Measurements from ENCODE around the gene SPTLC2. TPM values are rescaled to one million over a fixed set of nuclear protein-coding genes. Genes with fewer than 3 reads are reported as not detected.
A peak's percentile ranks its signal among the peaks of the same experiment; 100 is the strongest.

The SPTLC2 gene
- total RNA-seq, 2 donors from 2014 or later: 20.0 to 24.5 TPM

DNA sequence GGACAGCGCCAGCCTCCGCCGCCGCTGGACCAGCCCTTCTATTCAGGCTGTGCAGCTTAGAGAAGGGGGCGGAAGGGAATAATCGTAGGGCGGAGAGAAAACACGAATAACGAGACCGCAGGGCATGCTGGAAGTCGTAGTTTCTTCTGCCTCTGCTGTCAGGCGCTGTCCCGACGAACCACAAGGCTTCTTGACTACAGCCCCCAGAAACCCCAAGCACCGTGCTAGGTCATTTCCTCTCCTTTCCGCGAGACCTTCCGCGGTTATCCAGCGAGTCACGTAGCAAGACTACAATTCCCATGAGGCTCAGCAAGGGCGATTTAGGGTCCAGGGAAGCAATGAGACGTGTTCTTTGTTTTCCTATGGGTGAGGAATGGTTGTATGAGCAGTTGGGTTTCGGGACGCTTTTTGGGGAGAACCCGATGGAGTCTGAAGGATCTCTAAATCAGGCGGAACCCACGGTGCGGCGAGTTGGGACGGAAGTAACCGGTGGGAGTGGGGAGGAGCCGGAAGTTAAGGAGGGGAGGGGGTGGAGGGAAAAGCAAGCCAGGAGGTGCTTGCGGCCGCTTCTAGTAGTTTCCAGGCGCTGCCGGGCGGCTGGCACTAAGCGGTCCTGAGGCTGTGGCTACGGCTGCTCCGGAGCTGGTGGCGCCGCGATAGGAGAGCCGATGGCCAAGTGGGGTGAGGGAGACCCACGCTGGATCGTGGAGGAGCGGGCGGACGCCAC is 158.8 kb downstream of the SPTLC2 start, which contains the start of the genes AHSA1 and VIPAS39:
Gene AHSA1 (plus strand): TSS at position 572 of the 727 bp plus-strand sequence. CDS start 97 bp downstream, at position 669.
Gene VIPAS39 (minus strand): TSS at position 80 of the 727 bp plus-strand sequence. CDS start 3,499 bp downstream, outside the sequence.
- intact Hi-C loops (cut with DNase I): loop anchor here (2.0 to 10.0 kb wide), 6 partner anchors 80 to 300 kb away; partner anchors contain the start of genes ALKBH1, GSTZ1, POMT2 and SAMD15
- peak within 1 kb of the TSS; percentile 92 to 97 for H3K27ac ChIP-seq
- H3K9me3 ChIP-seq: no peaks in the 10 kb centered on the region
- TF ChIP-seq POLR2AphosphoS5 (IDR thresholded peaks at IDR 0.05) (peak; percentile 86), POLR2A (IDR thresholded peaks at IDR 0.05) (peak; percentile 78)
- TF ChIP-seq, protein P1, sequence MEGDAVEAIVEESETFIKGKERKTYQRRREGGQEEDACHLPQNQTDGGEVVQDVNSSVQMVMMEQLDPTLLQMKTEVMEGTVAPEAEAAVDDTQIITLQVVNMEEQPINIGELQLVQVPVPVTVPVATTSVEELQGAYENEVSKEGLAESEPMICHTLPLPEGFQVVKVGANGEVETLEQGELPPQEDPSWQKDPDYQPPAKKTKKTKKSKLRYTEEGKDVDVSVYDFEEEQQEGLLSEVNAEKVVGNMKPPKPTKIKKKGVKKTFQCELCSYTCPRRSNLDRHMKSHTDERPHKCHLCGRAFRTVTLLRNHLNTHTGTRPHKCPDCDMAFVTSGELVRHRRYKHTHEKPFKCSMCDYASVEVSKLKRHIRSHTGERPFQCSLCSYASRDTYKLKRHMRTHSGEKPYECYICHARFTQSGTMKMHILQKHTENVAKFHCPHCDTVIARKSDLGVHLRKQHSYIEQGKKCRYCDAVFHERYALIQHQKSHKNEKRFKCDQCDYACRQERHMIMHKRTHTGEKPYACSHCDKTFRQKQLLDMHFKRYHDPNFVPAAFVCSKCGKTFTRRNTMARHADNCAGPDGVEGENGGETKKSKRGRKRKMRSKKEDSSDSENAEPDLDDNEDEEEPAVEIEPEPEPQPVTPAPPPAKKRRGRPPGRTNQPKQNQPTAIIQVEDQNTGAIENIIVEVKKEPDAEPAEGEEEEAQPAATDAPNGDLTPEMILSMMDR (IDR thresholded peaks at IDR 0.05): peak in 1 of 4 experiments; percentile 14
- H3K4me3 ChIP-seq: peak within 1 kb of the TSS; percentile 71 to 84
- no peaks in the 10 kb centered on the region for H3K4me1 ChIP-seq (replicated peaks)
- peaks cover 4 to 10% of the 10 kb centered on the region in 2 donors for H3K36me3 ChIP-seq
- no peaks in the 10 kb centered on the region for H3K27me3 ChIP-seq (replicated peaks; ENCODE audit: insufficient read depth)
- DNase-seq (ENCODE audit: low spot score): peak; percentile 97
- WGBS: under 1% methylated on average over 50 of the region's 50 CpGs

DNA sequence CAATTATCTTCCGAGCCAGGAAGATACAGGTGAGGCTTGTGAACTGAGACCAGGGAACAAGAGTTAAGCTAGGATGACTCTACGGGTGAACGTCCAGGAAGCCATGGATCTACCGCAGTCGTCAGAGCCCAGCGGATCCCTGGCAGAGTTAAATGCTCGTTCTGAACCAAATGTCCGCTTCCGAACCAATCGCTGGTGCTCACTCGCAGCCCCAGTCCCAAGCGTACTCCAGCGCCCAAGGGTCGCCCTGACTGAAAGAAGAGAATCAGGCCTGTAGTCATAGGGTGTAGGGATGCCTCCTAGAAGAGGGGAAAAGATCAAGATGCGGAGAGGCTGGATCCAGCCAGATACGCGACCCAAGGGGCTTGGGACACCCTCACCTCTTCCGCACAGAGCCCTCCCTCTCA is 159.3 kb downstream of the SPTLC2 start:
- intact Hi-C loops (cut with DNase I): loop anchor here (2.0 to 10.0 kb wide), 4 partner anchors 80 to 300 kb away; partner anchors contain the start of genes ALKBH1, GSTZ1, POMT2 and SAMD15
- TF ChIP-seq POLR2A (IDR thresholded peaks at IDR 0.05) (no peak), POLR2AphosphoS5 (IDR thresholded peaks at IDR 0.05) (no peak)
- TF ChIP-seq, protein P1 (IDR thresholded peaks at IDR 0.05): no peak
- no peak for DNase-seq (ENCODE audit: low spot score)
- Histone ChIP-seq H3K4me3 (peak overlapping the region; percentile 71 to 84), H3K36me3 (peaks cover 0 to 4% of the 10 kb centered on the region in 2 donors), H3K9me3 (no peaks in the 10 kb centered on the region), H3K27me3 (replicated peaks; ENCODE audit: insufficient read depth) (no peaks in the 10 kb centered on the region), H3K4me1 (replicated peaks) (no peaks in the 10 kb centered on the region), H3K27ac (peak overlapping the region; percentile 92 to 97)
- 2% methylated on average over 18 of the region's 18 CpGs for WGBS

Small RNAs within 50 kb of the gene (small RNA-seq; reads per million reads assigned to genes)
- 0 reads per million in 2 donors for gene COX6CP11
- gene RF00404: 0 reads per million in 2 donors
- gene RN7SL587P: 0 reads per million in 2 donors

Other genes with a start within 250 kb of the SPTLC2 start
- 10 to 100 TPM; 14.7 to 35.2 TPM for gene TMED8, start 239.5 kb downstream of the SPTLC2 start, total RNA-seq
- 1 to 10 TPM in 1 of 2 donors, under 1 TPM in 1; 0.96 to 2.9 TPM for gene SAMD15, start 239.3 kb downstream of the SPTLC2 start, total RNA-seq
- 1 to 10 TPM in 1 of 2 donors, not detected in 1; 3.5 TPM for gene NOXRED1, start 193.1 kb downstream of the SPTLC2 start, total RNA-seq
- 10 to 100 TPM; 19.6 to 45.4 TPM for gene VIPAS39, start 159.0 kb downstream of the SPTLC2 start, total RNA-seq
- 100 to 1,000 TPM; 144 to 267 TPM for gene AHSA1, start 158.5 kb downstream of the SPTLC2 start, total RNA-seq
- 10 to 100 TPM in 1 of 2 donors, under 1 TPM in 1; 0.59 to 26.6 TPM for gene ISM2, start 117.8 kb downstream of the SPTLC2 start, total RNA-seq
- gene ALKBH1, start 91.4 kb upstream of the SPTLC2 start, total RNA-seq: 10 to 100 TPM; 12.5 to 20.4 TPM
- 100 to 1,000 TPM; 126 to 341 TPM for gene SLIRP, start 91.5 kb upstream of the SPTLC2 start, total RNA-seq
- gene SNW1, start 144.5 kb upstream of the SPTLC2 start, total RNA-seq: 10 to 100 TPM; 45.6 to 46.3 TPM
- gene ADCK1, start 183.5 kb upstream of the SPTLC2 start, total RNA-seq: 10 to 100 TPM in 1 of 2 donors, 1 to 10 TPM in 1; 9.6 to 10.1 TPM

Data from prostate gland (tissue), 2 donors.